Activated naive CD8-positive, alpha-beta T cell treated with anti-CD3 and anti-CD28 coated beads, Interleukin-2, amount 10 ng/mL, durations not matched to agents 7 days and 5 days (primary cell): ENCODE measurements around the gene FTL. TPM values are rescaled to one million over a fixed set of nuclear protein-coding genes. Genes with fewer than 3 reads are reported as not detected.
"Not testable (repeated sequence)": the region's sequence is repeated elsewhere in the genome, so short reads cannot be mapped to it uniquely, and the experiment has no call there.

Experiments
- ATAC-seq: fragments of 150-1000 bp; cut with Tn5 transposase; one replicate; pipeline ENCODE4 v1.10.0; 2021; ENCODE audit warnings: low read depth, moderate library complexity
- POLR2A ChIA-PET: fragments of 350-600 bp; sonication (Branson Sonifier 250); formaldehyde crosslinking; loops from one replicate; lab custom pipeline; 2021; ENCODE audit warnings: antibody characterized with exemption; lab: Charles Lee
- DNase-seq: peaks from one replicate; pipeline ENCODE4 v3.0.0; 2021
- H3K27ac Mint-ChIP-seq: one replicate; pipeline ENCODE4 v1.8.0; 2022; ENCODE audit warnings: mild to moderate bottlenecking, mixed read lengths
- H3K27me3 Mint-ChIP-seq: one replicate; pipeline ENCODE4 v1.8.0; 2022; ENCODE audit warnings: mild to moderate bottlenecking, moderate library complexity, mixed read lengths
- H3K36me3 Mint-ChIP-seq: one replicate; pipeline ENCODE4 v1.8.0; 2021; ENCODE audit warnings: mild to moderate bottlenecking, mixed read lengths
- H3K4me1 Mint-ChIP-seq: one replicate; pipeline ENCODE4 v1.8.0; 2021; ENCODE audit warnings: mixed read lengths
- H3K4me3 Mint-ChIP-seq: one replicate; pipeline ENCODE4 v1.8.0; 2022; ENCODE audit warnings: mild to moderate bottlenecking, moderate library complexity, mixed read lengths
- H3K9me3 Mint-ChIP-seq: one replicate; pipeline ENCODE4 v1.8.0; 2021; ENCODE audit warnings: mixed read lengths
- total RNA-seq, 2 experiments: library from RNA; stranded (reverse); gene quantifications; one replicate each; pipeline ENCODE4 v1.2.3, GENCODE V29; 2021

FTL gene
- 1,000 to 10,000 TPM; 1,232 to 1,343 TPM for total RNA-seq

DNA sequence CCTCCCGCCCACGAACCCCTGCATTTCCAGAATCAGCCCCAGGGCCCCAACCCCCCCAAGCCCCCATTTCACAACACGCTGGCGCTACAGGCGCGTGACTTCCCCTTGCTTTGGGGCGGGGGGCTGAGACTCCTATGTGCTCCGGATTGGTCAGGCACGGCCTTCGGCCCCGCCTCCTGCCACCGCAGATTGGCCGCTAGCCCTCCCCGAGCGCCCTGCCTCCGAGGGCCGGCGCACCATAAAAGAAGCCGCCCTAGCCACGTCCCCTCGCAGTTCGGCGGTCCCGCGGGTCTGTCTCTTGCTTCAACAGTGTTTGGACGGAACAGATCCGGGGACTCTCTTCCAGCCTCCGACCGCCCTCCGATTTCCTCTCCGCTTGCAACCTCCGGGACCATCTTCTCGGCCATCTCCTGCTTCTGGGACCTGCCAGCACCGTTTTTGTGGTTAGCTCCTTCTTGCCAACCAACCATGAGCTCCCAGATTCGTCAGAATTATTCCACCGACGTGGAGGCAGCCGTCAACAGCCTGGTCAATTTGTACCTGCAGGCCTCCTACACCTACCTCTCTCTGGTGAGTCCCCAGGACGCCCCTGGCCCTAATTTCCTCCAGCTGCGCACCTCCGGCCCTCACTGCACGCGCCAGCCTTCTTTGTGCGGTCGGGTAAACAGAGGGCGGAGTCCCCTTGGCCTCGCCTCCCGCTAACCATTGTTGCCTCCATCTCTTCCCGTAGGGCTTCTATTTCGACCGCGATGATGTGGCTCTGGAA lies at the start of gene FTL:
TSS of gene FTL (plus strand) at position 270 of the 766 bp plus-strand sequence. CDS start at position 469, 199 bp downstream.
- H3K4me1 Mint-ChIP-seq: peaks cover 49% of the 10 kb centered on the region
- peak within 1 kb of the TSS; percentile 92 for H3K27ac Mint-ChIP-seq
- no peaks in the 10 kb centered on the region for H3K9me3 Mint-ChIP-seq
- no peaks in the 10 kb centered on the region for H3K27me3 Mint-ChIP-seq
- POLR2A ChIA-PET: interaction anchor here (0.6 to 3.4 kb wide), 10 partner anchors 8 to 91 kb away, joined by 3 to 42 read pairs (median 5); partner anchors contain the start of genes BAX, DHDH, GYS1 and NUCB1
- H3K36me3 Mint-ChIP-seq: peaks cover 27% of the 10 kb centered on the region
- ATAC-seq (peak; percentile 71), DNase-seq (peak; percentile 93)
- peak within 1 kb of the TSS; percentile 87 for H3K4me3 Mint-ChIP-seq

DNA sequence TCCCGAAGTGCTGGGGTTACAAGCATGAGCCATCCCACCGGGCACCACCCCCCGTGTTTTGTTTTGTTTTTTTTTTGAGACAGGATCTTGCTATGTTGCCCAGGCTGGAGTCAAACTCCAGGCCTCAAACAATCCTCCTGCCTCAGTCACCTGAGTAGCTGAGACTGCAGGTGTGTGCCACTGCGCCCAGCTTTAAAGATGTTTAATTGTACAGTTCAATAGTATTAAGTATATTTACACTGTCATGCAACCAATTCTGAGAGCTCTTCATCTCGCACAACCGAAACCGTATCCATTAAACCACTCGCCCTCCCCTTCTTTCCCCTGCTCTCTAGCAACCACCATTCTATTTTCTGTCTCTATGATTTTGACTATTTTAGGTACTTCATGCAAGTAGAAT lies 49.4 kb upstream of the FTL start:
- POLR2A ChIA-PET: interaction anchor here (0.8 to 1.2 kb wide), 2 partner anchors 16 to 44 kb away, joined by 3 read pairs; partner anchors contain the start of genes NUCB1 and PPP1R15A
- Mint-ChIP-seq H3K4me3 (no peak overlapping the region), H3K36me3 (peaks cover 31% of the 10 kb centered on the region), H3K27me3 (no peaks in the 10 kb centered on the region), H3K4me1 (no peaks in the 10 kb centered on the region), H3K27ac (no peak overlapping the region), H3K9me3 (no peaks in the 10 kb centered on the region)
- ATAC-seq: no peak
- no peak for DNase-seq

DNA sequence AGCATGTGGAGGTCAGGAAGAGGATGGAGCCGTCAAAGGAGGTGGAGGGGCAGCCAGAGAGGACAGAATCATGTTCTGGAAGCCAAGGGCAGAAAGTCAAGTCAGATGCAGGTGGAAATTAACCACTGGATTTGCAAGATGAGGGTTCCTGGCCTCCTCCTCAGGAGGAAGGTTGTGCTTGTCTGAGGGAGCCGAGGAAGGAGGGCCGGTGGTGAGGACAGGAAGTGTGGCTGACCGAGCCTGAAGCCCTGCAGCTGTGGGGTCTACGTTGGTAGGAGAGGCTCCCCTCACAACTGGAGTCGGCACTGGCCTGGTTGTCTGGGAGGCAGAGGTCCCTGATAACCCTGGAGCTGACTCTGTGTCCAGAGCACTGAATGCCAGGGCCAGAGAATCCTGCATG lies 47.0 kb upstream of the FTL start:
- Mint-ChIP-seq H3K4me1 (no peaks in the 10 kb centered on the region), H3K9me3 (no peaks in the 10 kb centered on the region), H3K27ac (peak overlapping the region; percentile 48), H3K27me3 (no peaks in the 10 kb centered on the region), H3K4me3 (no peak overlapping the region), H3K36me3 (peaks cover 20% of the 10 kb centered on the region)
- DNase-seq: no peak
- POLR2A ChIA-PET: interaction anchor here (0.6 to 2.7 kb wide), 3 partner anchors 18 to 170 kb away, joined by 3 to 5 read pairs (median 5); partner anchors contain the start of genes GYS1, NUCB1 and RUVBL2
- ATAC-seq: no peak

DNA sequence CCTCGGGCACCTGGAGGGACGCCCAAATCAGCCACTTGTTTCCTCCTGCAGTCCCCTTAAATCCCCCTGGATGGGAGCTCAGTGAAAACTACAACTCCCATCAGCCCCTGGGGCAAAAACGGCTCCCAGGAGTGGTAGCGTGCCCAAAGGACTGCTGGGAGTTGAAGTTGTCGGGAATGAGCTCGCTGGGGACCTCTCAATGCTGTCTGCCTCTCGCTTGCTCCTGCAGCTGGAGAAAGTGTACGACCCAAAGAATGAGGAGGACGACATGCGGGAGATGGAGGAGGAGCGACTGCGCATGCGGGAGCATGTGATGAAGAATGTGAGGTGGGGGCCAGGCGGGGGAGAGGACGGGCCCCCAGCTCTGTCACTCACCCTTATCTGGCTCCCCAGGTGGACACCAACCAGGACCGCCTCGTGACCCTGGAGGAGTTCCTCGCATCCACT lies 46.3 kb upstream of the FTL start:
- no peaks in the 10 kb centered on the region for H3K4me1 Mint-ChIP-seq
- H3K27me3 Mint-ChIP-seq: no peaks in the 10 kb centered on the region
- no peaks in the 10 kb centered on the region for H3K9me3 Mint-ChIP-seq
- DNase-seq (no peak), ATAC-seq (no peak)
- peak overlapping the region; percentile 38 for H3K27ac Mint-ChIP-seq
- H3K36me3 Mint-ChIP-seq: peaks cover 19% of the 10 kb centered on the region
- POLR2A ChIA-PET: interaction anchor here (0.8 to 2.7 kb wide), 3 partner anchors 14 to 74 kb away, joined by 3 to 7 read pairs (median 5); partner anchors contain the start of genes DHDH, GYS1, NUCB1 and RUVBL2
- H3K4me3 Mint-ChIP-seq: no peak overlapping the region

DNA sequence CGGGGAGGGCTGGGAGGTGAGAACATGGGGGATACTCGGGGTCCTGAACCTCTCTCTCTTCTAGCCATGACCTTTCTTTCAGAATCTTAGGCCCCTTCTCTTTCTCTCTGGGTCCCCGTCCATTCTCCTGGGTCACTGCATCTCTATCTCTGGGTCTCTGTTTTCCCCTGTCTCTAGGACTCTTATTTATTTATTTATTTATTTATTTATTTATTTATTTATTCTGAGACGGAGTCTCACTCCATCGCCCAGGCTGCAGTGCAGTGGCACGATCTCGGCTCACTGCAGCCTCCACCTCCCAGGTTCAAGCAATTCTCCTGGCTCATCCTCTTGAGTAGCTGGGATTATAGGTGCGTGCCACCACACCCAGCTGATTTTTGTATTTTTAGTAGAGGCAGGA lies 45.8 kb upstream of the FTL start:
- POLR2A ChIA-PET: interaction anchor here (0.6 to 2.7 kb wide), 3 partner anchors 14 to 40 kb away, joined by 5 to 7 read pairs (median 6); partner anchors contain the start of genes DHDH and NUCB1
- H3K27ac Mint-ChIP-seq: not testable (repeated sequence)

DNA sequence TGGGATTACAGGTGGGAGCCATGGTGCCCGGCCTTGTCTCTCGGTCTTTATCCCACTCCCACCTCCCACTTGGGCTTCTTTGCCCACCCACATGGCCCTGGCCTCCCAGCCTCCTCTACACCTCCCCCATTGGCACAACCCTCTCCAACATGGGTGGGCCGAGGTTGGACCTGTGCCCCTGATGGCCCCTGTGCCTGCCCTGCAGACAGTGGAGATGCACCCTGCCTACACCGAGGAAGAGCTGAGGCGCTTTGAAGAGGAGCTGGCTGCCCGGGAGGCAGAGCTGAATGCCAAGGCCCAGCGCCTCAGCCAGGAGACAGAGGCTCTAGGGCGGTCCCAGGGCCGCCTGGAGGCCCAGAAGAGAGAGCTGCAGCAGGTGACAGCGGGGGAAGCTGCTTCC lies 44.2 kb upstream of the FTL start:
- DNase-seq: no peak
- POLR2A ChIA-PET: no interaction called here
- H3K4me1 Mint-ChIP-seq: no peaks in the 10 kb centered on the region
- no peak overlapping the region for H3K4me3 Mint-ChIP-seq
- ATAC-seq: no peak
- H3K27ac Mint-ChIP-seq: no peak overlapping the region
- H3K27me3 Mint-ChIP-seq: no peaks in the 10 kb centered on the region
- H3K36me3 Mint-ChIP-seq: peaks cover 15% of the 10 kb centered on the region
- H3K9me3 Mint-ChIP-seq: no peaks in the 10 kb centered on the region

More for the DNA sequence above, 45.8 kb upstream of the FTL start:
- peaks cover 17% of the 10 kb centered on the region for H3K36me3 Mint-ChIP-seq
- DNase-seq, H3K4me1 Mint-ChIP-seq, H3K4me3 Mint-ChIP-seq, ATAC-seq, H3K9me3 Mint-ChIP-seq, H3K27me3 Mint-ChIP-seq: not testable (repeated sequence)

DNA sequence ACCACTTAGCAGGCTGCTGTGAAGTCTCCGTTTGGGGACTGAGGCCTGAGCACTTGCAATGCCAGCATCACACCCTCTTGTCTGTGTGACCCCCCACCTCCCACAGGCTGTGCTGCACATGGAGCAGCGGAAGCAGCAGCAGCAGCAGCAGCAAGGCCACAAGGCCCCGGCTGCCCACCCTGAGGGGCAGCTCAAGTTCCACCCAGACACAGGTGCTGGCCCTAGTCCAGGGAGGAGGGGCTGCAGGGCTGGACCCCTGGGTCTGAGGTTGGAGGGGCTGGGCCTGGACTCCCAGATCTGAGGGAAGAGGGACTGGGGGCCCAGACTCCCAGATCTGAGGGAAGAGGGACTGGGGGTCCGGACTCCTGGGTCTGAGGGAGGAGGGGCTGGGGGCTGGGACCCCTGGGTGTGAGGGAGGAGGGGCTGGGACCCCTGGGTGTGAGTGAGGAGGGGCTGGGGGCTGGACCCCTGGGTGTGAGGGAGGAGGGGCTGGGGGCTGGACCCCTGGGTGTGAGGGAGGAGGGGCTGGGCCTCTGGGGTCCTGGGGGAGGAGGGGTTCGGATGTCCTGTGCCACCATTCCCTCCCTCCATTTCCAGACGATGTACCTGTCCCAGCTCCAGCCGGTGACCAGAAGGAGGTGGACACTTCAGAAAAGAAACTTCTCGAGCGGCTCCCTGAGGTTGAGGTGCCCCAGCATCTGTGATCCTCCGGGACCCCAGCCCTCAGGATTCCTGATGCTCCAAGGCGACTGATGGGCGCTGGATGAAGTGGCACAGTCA lies 43.2 kb upstream of the FTL start:
- DNase-seq (no peak), ATAC-seq (no peak)
- Mint-ChIP-seq H3K27me3 (no peaks in the 10 kb centered on the region), H3K36me3 (peaks cover 13% of the 10 kb centered on the region), H3K4me1 (peaks cover 3% of the 10 kb centered on the region), H3K27ac (no peak overlapping the region), H3K9me3 (no peaks in the 10 kb centered on the region), H3K4me3 (no peak overlapping the region)
- POLR2A ChIA-PET: no interaction called here

DNA sequence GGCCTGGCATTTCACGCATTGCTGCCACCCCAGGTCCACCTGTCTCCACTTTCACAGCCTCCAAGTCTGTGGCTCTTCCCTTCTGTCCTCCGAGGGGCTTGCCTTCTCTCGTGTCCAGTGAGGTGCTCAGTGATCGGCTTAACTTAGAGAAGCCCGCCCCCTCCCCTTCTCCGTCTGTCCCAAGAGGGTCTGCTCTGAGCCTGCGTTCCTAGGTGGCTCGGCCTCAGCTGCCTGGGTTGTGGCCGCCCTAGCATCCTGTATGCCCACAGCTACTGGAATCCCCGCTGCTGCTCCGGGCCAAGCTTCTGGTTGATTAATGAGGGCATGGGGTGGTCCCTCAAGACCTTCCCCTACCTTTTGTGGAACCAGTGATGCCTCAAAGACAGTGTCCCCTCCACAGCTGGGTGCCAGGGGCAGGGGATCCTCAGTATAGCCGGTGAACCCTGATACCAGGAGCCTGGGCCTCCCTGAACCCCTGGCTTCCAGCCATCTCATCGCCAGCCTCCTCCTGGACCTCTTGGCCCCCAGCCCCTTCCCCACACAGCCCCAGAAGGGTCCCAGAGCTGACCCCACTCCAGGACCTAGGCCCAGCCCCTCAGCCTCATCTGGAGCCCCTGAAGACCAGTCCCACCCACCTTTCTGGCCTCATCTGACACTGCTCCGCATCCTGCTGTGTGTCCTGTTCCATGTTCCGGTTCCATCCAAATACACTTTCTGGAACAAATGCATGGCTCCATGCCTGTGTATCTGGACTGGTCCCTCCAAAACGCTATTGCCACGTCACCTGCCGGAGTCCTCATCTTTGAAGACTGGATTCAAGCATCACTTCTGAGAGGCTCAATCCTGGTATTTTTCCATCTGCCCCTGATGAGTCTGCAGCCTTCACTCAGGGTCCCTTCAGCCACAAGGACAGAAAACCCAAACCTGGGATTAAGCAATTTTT lies 42.3 kb upstream of the FTL start:
- H3K27ac Mint-ChIP-seq: no peak overlapping the region
- no peak for ATAC-seq
- POLR2A ChIA-PET: no interaction called here
- DNase-seq: no peak
- peaks cover 12% of the 10 kb centered on the region for H3K36me3 Mint-ChIP-seq
- H3K9me3 Mint-ChIP-seq: no peaks in the 10 kb centered on the region
- H3K4me3 Mint-ChIP-seq: no peak overlapping the region
- H3K27me3 Mint-ChIP-seq: no peaks in the 10 kb centered on the region
- peaks cover 5% of the 10 kb centered on the region for H3K4me1 Mint-ChIP-seq

DNA sequence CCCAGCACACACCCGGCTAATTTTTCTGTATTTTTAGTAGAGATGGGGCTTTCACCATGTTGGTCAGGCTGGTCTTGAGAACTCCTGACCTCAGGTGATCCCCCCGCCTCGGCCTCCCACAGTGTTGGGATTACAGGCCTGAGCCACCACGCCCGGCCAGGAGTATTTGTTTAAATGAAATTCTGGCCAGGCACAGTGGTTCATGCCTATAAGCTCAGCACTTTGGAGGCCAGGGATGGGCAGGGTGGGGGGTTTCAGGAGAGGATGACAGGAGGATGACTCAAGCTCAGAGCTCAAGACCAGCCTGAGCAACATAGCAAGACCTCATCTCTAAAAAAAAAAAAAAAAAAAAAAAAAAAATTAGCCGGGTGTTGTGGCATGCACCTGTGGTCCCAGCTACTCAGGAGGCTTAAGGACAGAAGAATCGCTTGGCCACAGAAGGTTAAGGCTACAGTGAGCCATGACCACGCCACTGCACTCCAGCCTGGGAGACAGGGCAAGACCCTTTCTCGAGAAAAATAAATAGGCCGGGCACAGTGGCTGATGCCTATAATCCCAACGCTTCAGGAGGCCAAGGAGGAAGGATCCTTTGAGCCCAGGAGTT lies 39.8 kb upstream of the FTL start:
- no peaks in the 10 kb centered on the region for H3K9me3 Mint-ChIP-seq
- POLR2A ChIA-PET: interaction anchor here (0.8 to 1.3 kb wide), 3 partner anchors 10 to 26 kb away, joined by 3 to 5 read pairs (median 4); partner anchors contain the start of gene NUCB1
- H3K36me3 Mint-ChIP-seq: peaks cover 6% of the 10 kb centered on the region
- H3K4me3 Mint-ChIP-seq: no peak overlapping the region
- H3K4me1 Mint-ChIP-seq: peaks cover 5% of the 10 kb centered on the region
- no peak for ATAC-seq
- DNase-seq: no peak
- peaks cover 3% of the 10 kb centered on the region for H3K27me3 Mint-ChIP-seq
- H3K27ac Mint-ChIP-seq: no peak overlapping the region

DNA sequence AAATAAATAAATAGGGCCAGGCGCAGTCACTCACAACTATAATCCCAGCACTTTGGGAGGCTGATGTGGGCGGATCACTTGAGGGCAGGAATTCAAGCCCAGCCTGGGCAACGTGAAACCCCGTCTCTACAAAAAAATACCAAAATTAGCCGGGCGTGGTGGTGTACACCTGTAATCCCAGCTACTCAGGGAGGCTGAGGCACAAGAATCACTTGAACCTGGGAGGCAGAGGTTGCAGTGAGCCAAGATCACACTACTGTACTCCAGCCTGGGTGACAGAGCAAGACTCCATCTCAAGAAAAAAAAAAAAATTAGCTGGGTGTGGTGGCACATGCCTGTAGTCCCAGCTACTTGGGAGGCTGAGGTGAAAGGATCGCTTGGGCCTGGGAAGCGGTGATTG lies 39.2 kb upstream of the FTL start:
- DNase-seq, H3K27me3 Mint-ChIP-seq, H3K36me3 Mint-ChIP-seq, H3K4me1 Mint-ChIP-seq, ATAC-seq, H3K9me3 Mint-ChIP-seq, H3K27ac Mint-ChIP-seq, H3K4me3 Mint-ChIP-seq: not testable (repeated sequence)
- POLR2A ChIA-PET: interaction anchor here (0.9 to 1.3 kb wide), 4 partner anchors 10 to 26 kb away, joined by 3 to 5 read pairs (median 4); partner anchors contain the start of gene NUCB1

DNA sequence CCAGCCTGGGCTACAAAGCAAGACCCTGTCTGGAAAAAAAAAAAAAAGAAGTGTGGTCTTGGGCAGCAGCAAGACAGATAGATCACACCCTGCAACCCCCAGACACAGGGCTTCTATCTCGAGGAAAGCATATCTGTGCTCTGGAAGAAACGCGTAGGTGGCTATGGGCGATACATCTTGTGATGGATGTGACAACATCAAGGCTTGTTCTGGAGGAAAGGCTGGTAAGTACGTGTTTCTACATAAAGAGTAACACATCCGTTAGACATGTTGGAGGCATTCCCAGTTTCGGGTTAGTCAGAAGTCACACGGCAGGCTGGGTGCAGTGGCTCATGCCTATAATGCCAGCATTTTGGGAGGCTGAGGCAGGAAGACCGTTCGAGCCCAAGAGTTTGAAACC lies 38.2 kb upstream of the FTL start:
- H3K27ac Mint-ChIP-seq: peak overlapping the region; percentile 16
- H3K36me3 Mint-ChIP-seq: peaks cover 6% of the 10 kb centered on the region
- POLR2A ChIA-PET: interaction anchor here (0.9 to 1.3 kb wide), 3 partner anchors 9 to 14 kb away, joined by 3 to 4 read pairs (median 3); no protein-coding TSS in a partner anchor
- H3K9me3 Mint-ChIP-seq: no peaks in the 10 kb centered on the region
- peak overlapping the region; percentile 35 for H3K4me3 Mint-ChIP-seq
- no peak for DNase-seq
- H3K27me3 Mint-ChIP-seq: peaks cover 4% of the 10 kb centered on the region
- H3K4me1 Mint-ChIP-seq: peaks cover 5% of the 10 kb centered on the region
- ATAC-seq: peak; percentile 28

DNA sequence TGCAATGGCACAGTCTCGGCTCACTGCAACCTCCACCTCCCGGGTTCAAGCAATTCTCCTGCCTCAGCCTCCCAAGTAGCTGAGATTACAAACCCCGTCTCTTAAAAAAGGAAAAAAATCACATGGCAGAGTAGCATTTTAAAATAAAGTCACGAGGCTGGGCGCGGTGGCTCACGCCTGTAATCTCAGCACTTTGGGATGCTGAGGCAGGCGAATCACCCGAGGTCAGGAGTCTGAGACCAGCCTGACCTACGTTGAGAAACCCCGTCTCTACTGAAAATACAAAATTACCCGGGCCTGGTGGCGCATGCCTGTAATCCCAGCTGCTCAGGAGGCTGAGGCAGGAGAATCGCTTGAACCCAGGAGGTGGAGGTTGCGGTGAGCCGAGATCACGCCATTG lies 37.4 kb upstream of the FTL start:
- DNase-seq, POLR2A ChIA-PET, H3K4me3 Mint-ChIP-seq, H3K36me3 Mint-ChIP-seq, H3K27ac Mint-ChIP-seq, ATAC-seq, H3K9me3 Mint-ChIP-seq, H3K27me3 Mint-ChIP-seq, H3K4me1 Mint-ChIP-seq: not testable (repeated sequence)
